Aorta (tissue), 5 donors: ENCODE measurements around the gene SLTM. TPM values are rescaled to one million over a fixed set of nuclear protein-coding genes. Genes with fewer than 3 reads are reported as not detected.
"Not testable (repeated sequence)": the region's sequence is repeated elsewhere in the genome, so short reads cannot be mapped to it uniquely, and the experiment has no call there.

Experiments
- ATAC-seq: fragments of 200-7000 bp; cut with Tn5 transposase; one replicate; pipeline ENCODE4 v1.9.1; 2022; ENCODE audit warnings: moderate library complexity; ENCODE audit not compliant: low FRiP score
- DNase-seq, 2 donors: peaks; one replicate each; pipeline ENCODE4 v3.0.0-alpha.2; 2020
- H3K27ac ChIP-seq, 2 donors: one replicate each; pipeline ENCODE4 v1.5.1; 2013; ENCODE audit warnings: low read length in 2 of 2, mild to moderate bottlenecking in 2 of 2, moderate library complexity in 2 of 2, control low read depth in 1 of 2, inconsistent platforms in 1 of 2, low read depth in 1 of 2
- H3K27me3 ChIP-seq, 2 donors: one replicate each; pipeline ENCODE4 v1.6.1; 2013; ENCODE audit warnings: control low read depth in 1 of 2, low read length in 1 of 2, mild to moderate bottlenecking in 1 of 2, moderate library complexity in 1 of 2; ENCODE audit not compliant: insufficient read depth in 2 of 2, control insufficient read depth in 1 of 2
- H3K36me3 ChIP-seq, 2 donors: one replicate each; pipeline ENCODE4 v1.6.1; 2013; ENCODE audit warnings: control low read depth in 1 of 2, low read length in 1 of 2, mild to moderate bottlenecking in 1 of 2; ENCODE audit not compliant: insufficient read depth in 2 of 2, control insufficient read depth in 1 of 2
- H3K4me1 ChIP-seq, 2 donors: one replicate each; pipeline ENCODE4 v1.6.1; 2013; ENCODE audit warnings: low read length in 2 of 2, control low read depth in 1 of 2, mild to moderate bottlenecking in 1 of 2, moderate library complexity in 1 of 2; ENCODE audit not compliant: insufficient read depth in 2 of 2, control insufficient read depth in 1 of 2
- H3K4me3 ChIP-seq, 2 donors: one replicate each; pipeline ENCODE4 v1.5.1; 2013; ENCODE audit warnings: low read length in 2 of 2, control low read depth in 1 of 2, mild to moderate bottlenecking in 1 of 2
- H3K9me3 ChIP-seq: one replicate; pipeline ENCODE4 v1.6.1; 2013; ENCODE audit warnings: mild to moderate bottlenecking, low read length; ENCODE audit not compliant: control insufficient read depth
- WGBS, 2 donors: extraction: QIAGEN DNeasy Blood & Tissue Kit; methylation state at CpG; one replicate each; pipeline ENCODE4 v1.1.7; 2013; 5-methylcytosine and 5-hydroxymethylcytosine counted together
- intact Hi-C, 2 donors: fragments of 100-400 bp; cut with DNase I; formaldehyde crosslinking; loops; one replicate each; pipeline versions ENCODE4 v1.14.2 to v1.15.0; 2022
- polyA plus RNA-seq, 2 donors: library from polyadenylated mRNA; stranded (reverse); fragments of 200-250 nt; gene quantifications; one replicate each; pipeline ENCODE4 v1.2.3, GENCODE V29; 2013
- total RNA-seq, 2 donors: library from RNA; stranded (reverse); fragmentation: NEBNext Ultra II Directional; extraction: Animal tissue kit (Norgen Biotek cat#: 25700); gene quantifications; one replicate each; pipeline ENCODE4 v1.2.1, GENCODE V29; 2021
- donor health status: healthy with polysubstance abuse.
- donor health status: Bipolar disorder and iron deficiency.
- donor health status: DM: no; HTN: no; CAD: no.
- donor health status: DM: no; HTN: no; CAD: no.
- donor health status: DM: yes; HTN: yes; CAD: no.

The SLTM gene
- total and polyA plus RNA-seq, 4 donors = 42.4 to 99.5 (median 74.9) TPM

- Histone ChIP-seq H3K36me3 (no peaks in the 10 kb centered on the region), H3K27ac (no peak overlapping the region), H3K4me3 (no peak overlapping the region), H3K9me3 (no peaks in the 10 kb centered on the region), H3K27me3 (no peaks in the 10 kb centered on the region), H3K4me1 (no peaks in the 10 kb centered on the region)
- WGBS, 2 donors = 85 to 88% methylated on average over 8 of the region's 8 CpGs
- ATAC-seq = no peak
- intact Hi-C loops = no loop called here
- DNase-seq = no peak
Observed at GRCh38 chr15:58962662-58963565, 29.4 kb upstream of the SLTM start.

DNA sequence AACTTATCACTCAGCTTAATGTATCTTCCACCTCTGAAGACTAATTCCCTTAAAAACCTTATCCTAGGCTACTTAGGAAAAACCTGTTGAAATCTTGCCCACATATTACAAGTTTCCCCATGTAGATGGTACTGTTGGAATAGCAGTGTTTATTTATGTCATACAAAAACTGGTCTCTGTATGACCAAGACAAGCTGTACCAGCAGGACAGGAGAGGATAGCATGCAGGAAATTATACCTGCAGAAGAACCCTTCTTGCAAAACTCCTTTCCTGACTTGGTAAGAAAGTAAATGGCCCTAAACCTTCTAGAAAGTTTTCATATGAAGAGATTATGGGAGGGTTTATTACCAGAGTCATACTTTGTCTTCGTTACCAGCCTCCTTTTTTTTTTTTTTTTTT lies 28.7 kb upstream of the SLTM start:
- no peak for DNase-seq
- H3K4me3 ChIP-seq = no peak overlapping the region
- intact Hi-C loops = no loop called here
- no peaks in the 10 kb centered on the region for H3K36me3 ChIP-seq
- H3K27me3 ChIP-seq = no peaks in the 10 kb centered on the region
- no peak overlapping the region for H3K27ac ChIP-seq
- WGBS, 2 donors = 71 to 79% methylated on average over 1 of the region's 1 CpG
- H3K9me3 ChIP-seq = no peaks in the 10 kb centered on the region
- no peaks in the 10 kb centered on the region for H3K4me1 ChIP-seq
- no peak for ATAC-seq

GRCh38 chr15:58958811-58959210 lies 25.3 kb upstream of the SLTM start:
- no peak for ATAC-seq
- no peak for DNase-seq
- 81 to 82% methylated on average over 4 of the region's 4 CpGs for WGBS, 2 donors
- H3K4me1 ChIP-seq = no peaks in the 10 kb centered on the region
- no peaks in the 10 kb centered on the region for H3K36me3 ChIP-seq
- H3K9me3 ChIP-seq = no peaks in the 10 kb centered on the region
- no peak overlapping the region for H3K27ac ChIP-seq
- intact Hi-C loops = no loop called here
- no peak overlapping the region for H3K4me3 ChIP-seq
- no peaks in the 10 kb centered on the region for H3K27me3 ChIP-seq

- peak in 1 of 2 donors; percentile 51 for DNase-seq
- WGBS, 2 donors = 31 to 37% methylated on average over 8 of the region's 8 CpGs
- ATAC-seq = no peak
- no peaks in the 10 kb centered on the region for H3K9me3 ChIP-seq
- no peaks in the 10 kb centered on the region for H3K27me3 ChIP-seq
- H3K36me3 ChIP-seq = no peaks in the 10 kb centered on the region
- intact Hi-C loops = no loop called here
- H3K4me3 ChIP-seq = no peak overlapping the region
- no peaks in the 10 kb centered on the region for H3K4me1 ChIP-seq
- no peak overlapping the region for H3K27ac ChIP-seq
Observed at GRCh38 chr15:58957101-58957973, 23.9 kb upstream of the SLTM start.

DNA sequence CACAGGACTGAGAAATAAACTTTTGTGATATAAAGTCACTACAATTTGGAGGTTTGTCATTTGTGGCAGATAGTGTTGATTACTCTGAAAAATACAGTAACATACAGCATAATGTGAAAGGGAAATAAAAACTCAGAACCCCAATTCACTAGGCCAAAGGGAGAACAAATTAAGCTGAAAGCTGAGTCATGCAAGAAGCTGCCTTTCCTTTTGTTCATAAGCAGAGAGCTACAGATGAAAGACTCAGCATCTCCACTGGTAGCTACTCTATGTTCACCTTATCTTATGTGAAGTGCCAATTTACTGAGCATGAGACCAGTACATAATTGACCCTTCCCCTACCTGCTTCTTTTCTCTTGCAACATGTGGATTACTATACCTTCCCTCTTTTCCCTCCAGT lies 19.3 kb upstream of the SLTM start:
- ATAC-seq (no peak), DNase-seq (no peak)
- H3K9me3 ChIP-seq = no peaks in the 10 kb centered on the region
- H3K27ac ChIP-seq = no peak overlapping the region
- H3K36me3 ChIP-seq = no peaks in the 10 kb centered on the region
- H3K27me3 ChIP-seq = no peaks in the 10 kb centered on the region
- H3K4me1 ChIP-seq = no peaks in the 10 kb centered on the region
- intact Hi-C loops = no loop called here
- no peak overlapping the region for H3K4me3 ChIP-seq

DNA sequence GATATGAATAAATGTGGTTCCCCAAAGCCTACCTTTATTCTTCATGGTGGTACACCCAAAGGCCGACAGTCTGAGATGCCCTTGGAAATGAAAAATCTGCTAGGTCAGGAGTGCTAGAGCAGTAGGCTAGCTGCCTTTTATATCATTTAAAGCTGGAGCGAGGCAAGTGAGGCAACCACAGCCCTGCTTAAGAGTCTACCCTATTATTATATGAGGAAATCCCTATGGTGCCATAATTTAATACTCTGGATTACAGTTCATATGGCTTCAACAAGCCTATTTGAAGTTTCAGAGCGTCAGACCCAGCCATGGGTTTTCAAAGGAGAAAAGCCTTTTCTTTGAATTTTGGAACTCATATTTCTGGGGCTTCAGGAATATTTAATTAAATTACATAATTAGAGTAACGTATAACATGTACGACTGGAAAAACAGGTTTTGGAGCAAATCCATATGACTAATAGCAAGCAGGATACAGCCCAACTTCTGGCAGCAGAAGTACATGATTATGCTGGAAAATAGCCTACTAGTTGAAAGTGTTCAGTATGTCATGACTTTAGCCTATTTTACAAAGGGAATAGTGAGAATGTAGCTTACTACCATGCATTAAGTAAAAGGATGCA lies 18.0 kb upstream of the SLTM start:
- 42 to 46% methylated on average over 5 of the region's 5 CpGs for WGBS, 2 donors
- intact Hi-C loops = no loop called here
- DNase-seq (no peak), ATAC-seq (peak; percentile 62)
- Histone ChIP-seq H3K9me3 (no peaks in the 10 kb centered on the region), H3K4me1 (no peaks in the 10 kb centered on the region), H3K27ac (no peak overlapping the region), H3K4me3 (no peak overlapping the region), H3K36me3 (no peaks in the 10 kb centered on the region), H3K27me3 (no peaks in the 10 kb centered on the region)

GRCh38 chr15:58947179-58947578 lies 13.7 kb upstream of the SLTM start:
- intact Hi-C loops = no loop called here
- H3K27me3 ChIP-seq = no peaks in the 10 kb centered on the region
- no peaks in the 10 kb centered on the region for H3K9me3 ChIP-seq
- ATAC-seq (no peak), DNase-seq (no peak)
- no peak overlapping the region for H3K27ac ChIP-seq
- WGBS, 2 donors = 83 to 85% methylated on average over 3 of the region's 3 CpGs
- H3K36me3 ChIP-seq = no peaks in the 10 kb centered on the region
- no peaks in the 10 kb centered on the region for H3K4me1 ChIP-seq
- H3K4me3 ChIP-seq = no peak overlapping the region

DNA sequence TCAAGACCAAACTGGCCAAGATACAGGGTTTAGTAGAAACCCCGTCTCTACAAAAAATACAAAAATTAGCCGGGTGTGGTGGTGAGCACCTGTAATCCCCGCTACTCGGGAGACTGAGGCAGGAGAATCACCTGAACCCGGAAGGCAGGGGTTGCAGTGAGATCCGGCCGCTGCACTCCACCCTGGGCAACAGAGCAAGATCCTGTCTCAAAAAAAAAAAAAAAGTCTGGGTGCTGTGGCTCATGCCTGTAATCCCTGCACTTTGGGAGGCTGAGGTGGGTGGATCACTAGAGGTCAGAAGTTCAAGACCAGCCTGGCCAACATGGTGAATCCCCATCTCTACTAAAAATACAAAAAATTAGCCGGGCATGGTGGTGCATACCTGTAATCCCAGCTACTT lies 1.5 kb upstream of the SLTM start:
- not testable (repeated sequence) for H3K4me1 ChIP-seq, DNase-seq, ATAC-seq, H3K27me3 ChIP-seq, H3K27ac ChIP-seq, H3K4me3 ChIP-seq, H3K9me3 ChIP-seq, H3K36me3 ChIP-seq
- intact Hi-C loops = loop anchor here in 1 of 2 donors (10.0 kb wide), 1 partner anchor 160 kb away; the partner anchor contains the start of gene MINDY2
- 96 to 99% methylated on average over 8 of the region's 8 CpGs for WGBS, 2 donors
